OCI-LY1 (cell line): ENCODE measurements around the gene ELOVL2.

Experiments used
- H2AFZ ChIP-seq: fragments of 200-600 bp; sonication (generic), shearing (Covaris generic); 2 replicates; pipeline ENCODE4 v1.6.0; 2014; ENCODE audit warnings: antibody characterized with exemption, mild to moderate bottlenecking, low read length
- H3F3A ChIP-seq: fragments of 200-600 bp; sonication (generic), shearing (Covaris generic); 2 replicates; pipeline ENCODE4 v1.6.0; 2014; ENCODE audit warnings: mild to moderate bottlenecking, antibody characterized with exemption, low read length, moderate library complexity; ENCODE audit not compliant: insufficient read depth
- H3K27ac ChIP-seq: fragments of 200-600 bp; sonication (generic); 2 replicates; pipeline ENCODE4 v1.5.1; 2014; ENCODE audit warnings: low read length, mixed run types, mild to moderate bottlenecking, low read depth; ENCODE audit not compliant: poor library complexity, severe bottlenecking
- H3K27me3 ChIP-seq: fragments of 200-600 bp; sonication (generic); 2 replicates; pipeline ENCODE4 v1.6.0; 2014; ENCODE audit warnings: antibody characterized with exemption, mild to moderate bottlenecking, low read length, moderate library complexity; ENCODE audit not compliant: insufficient read depth
- H3K36me3 ChIP-seq: fragments of 200-600 bp; sonication (generic); 2 replicates; pipeline ENCODE4 v1.6.1; 2014; ENCODE audit warnings: mild to moderate bottlenecking, antibody characterized with exemption, low read length, moderate library complexity, mixed read lengths; ENCODE audit not compliant: insufficient read depth
- H3K4me1 ChIP-seq: fragments of 200-600 bp; sonication (generic); 2 replicates; pipeline ENCODE4 v1.5.1; 2014; ENCODE audit warnings: mild to moderate bottlenecking, low read length, moderate library complexity; ENCODE audit not compliant: insufficient read depth, severe bottlenecking
- H3K4me2 ChIP-seq: fragments of 200-600 bp; sonication (generic), shearing (Covaris generic); 2 replicates; pipeline ENCODE4 v1.6.1; 2014; ENCODE audit warnings: low read length
- H3K4me3 ChIP-seq: fragments of 200-600 bp; sonication (generic); 2 replicates; pipeline ENCODE4 v1.5.1; 2014; ENCODE audit warnings: low read length, low read depth, mild to moderate bottlenecking, mixed read lengths; ENCODE audit not compliant: poor library complexity, severe bottlenecking
- H3K79me2 ChIP-seq: fragments of 200-600 bp; shearing (Covaris generic); 2 replicates; pipeline ENCODE4 v1.6.1; 2016; ENCODE audit warnings: mixed run types, low read length, mixed read lengths; ENCODE audit not compliant: insufficient read depth
- H3K9ac ChIP-seq: fragments of 200-600 bp; sonication (generic), shearing (Covaris generic); 2 replicates; pipeline ENCODE4 v1.6.1; 2014; ENCODE audit warnings: mild to moderate bottlenecking, low read length, mixed read lengths
- H3K9me2 ChIP-seq: fragments of 200-600 bp; sonication (generic), shearing (Covaris generic); 2 replicates; pipeline ENCODE4 v1.6.1; 2014; ENCODE audit warnings: low read depth, mild to moderate bottlenecking, low read length, mixed read lengths
- H3K9me3 ChIP-seq: fragments of 200-600 bp; shearing (Covaris generic); 2 replicates; pipeline ENCODE4 v1.6.1; 2014; ENCODE audit warnings: low read length, mixed read lengths
- H4K20me1 ChIP-seq: fragments of 200-600 bp; sonication (generic), shearing (Covaris generic); 2 replicates; pipeline ENCODE4 v1.6.0; 2016; ENCODE audit warnings: mild to moderate bottlenecking, low read length; ENCODE audit not compliant: insufficient read depth
- EZH2 ChIP-seq: fragments of 200-600 bp; sonication (generic), shearing (Covaris generic); IDR thresholded peaks from 2 replicates; pipeline ENCODE4 v1.8.0; 2017; ENCODE audit warnings: borderline replicate concordance, mixed run types, mild to moderate bottlenecking, antibody characterized with exemption, low read length, moderate library complexity, mixed read lengths
- TF ChIP-seq, protein P1 (sequence below): fragments of 200-600 bp; sonication (generic), shearing (Covaris generic); IDR thresholded peaks from 2 replicates; pipeline ENCODE4 v1.5.1; 2017; ENCODE audit warnings: mild to moderate bottlenecking, antibody characterized with exemption, low read length, moderate library complexity, mixed read lengths

ELOVL2 gene

DNA sequence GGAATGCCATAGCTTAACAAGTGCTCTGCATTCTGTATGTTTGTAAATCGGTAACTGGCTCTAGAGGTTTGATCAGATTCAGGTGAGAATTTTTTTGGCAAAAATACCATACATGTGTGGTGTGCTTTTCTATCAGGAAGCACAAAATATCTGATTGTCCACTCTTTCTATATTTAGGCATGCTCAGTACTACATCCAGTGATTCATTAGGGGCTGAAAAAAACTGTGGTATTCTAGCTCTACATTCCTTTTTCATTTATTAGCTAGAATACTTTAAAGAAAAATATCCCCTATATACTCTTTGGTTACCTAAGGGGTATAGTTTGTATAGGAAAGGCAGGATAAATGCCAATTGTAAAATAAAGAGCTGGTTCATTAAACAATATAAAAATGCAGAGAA, 10.6 kb upstream of the ELOVL2 start:
- no peaks in the 10 kb centered on the region for H4K20me1 ChIP-seq
- no peaks in the 10 kb centered on the region for H3K79me2 ChIP-seq
- H3K4me2 ChIP-seq, result no peak overlapping the region
- no peak overlapping the region for H3K9ac ChIP-seq
- H3K9me3 ChIP-seq, result no peaks in the 10 kb centered on the region
- H3K9me2 ChIP-seq, result no peaks in the 10 kb centered on the region
- H2AFZ ChIP-seq, result no peak overlapping the region
- no peak overlapping the region for H3K4me3 ChIP-seq
- H3F3A ChIP-seq, result no peaks in the 10 kb centered on the region
- no peaks in the 10 kb centered on the region for H3K4me1 ChIP-seq
- no peaks in the 10 kb centered on the region for H3K36me3 ChIP-seq
- no peak for TF ChIP-seq EZH2
- TF ChIP-seq, protein P1, sequence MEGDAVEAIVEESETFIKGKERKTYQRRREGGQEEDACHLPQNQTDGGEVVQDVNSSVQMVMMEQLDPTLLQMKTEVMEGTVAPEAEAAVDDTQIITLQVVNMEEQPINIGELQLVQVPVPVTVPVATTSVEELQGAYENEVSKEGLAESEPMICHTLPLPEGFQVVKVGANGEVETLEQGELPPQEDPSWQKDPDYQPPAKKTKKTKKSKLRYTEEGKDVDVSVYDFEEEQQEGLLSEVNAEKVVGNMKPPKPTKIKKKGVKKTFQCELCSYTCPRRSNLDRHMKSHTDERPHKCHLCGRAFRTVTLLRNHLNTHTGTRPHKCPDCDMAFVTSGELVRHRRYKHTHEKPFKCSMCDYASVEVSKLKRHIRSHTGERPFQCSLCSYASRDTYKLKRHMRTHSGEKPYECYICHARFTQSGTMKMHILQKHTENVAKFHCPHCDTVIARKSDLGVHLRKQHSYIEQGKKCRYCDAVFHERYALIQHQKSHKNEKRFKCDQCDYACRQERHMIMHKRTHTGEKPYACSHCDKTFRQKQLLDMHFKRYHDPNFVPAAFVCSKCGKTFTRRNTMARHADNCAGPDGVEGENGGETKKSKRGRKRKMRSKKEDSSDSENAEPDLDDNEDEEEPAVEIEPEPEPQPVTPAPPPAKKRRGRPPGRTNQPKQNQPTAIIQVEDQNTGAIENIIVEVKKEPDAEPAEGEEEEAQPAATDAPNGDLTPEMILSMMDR, result no peak
- H3K27ac ChIP-seq, result no peak overlapping the region
- no peaks in the 10 kb centered on the region for H3K27me3 ChIP-seq

DNA sequence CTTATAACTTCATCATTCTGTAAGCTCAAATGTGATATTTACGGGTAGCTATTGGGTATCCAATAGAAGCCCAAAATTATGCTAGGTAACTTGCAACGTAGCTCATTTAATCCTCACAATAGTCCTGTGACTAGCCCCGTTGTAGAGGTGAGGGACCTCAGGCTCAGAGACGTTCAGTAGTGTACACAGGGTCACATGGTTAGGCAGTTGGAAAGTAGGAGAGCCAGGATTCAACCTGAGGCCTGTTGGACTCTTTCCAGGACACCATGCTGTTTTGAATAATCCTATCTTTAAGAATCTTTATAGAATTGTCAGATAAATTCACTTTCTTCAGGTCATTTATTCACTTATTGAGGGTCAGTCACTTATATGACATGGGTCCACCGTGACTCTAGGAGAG, 9.2 kb upstream of the ELOVL2 start:
- no peaks in the 10 kb centered on the region for H4K20me1 ChIP-seq
- no peak overlapping the region for H3K9ac ChIP-seq
- H3K27me3 ChIP-seq, result no peaks in the 10 kb centered on the region
- no peaks in the 10 kb centered on the region for H3K4me1 ChIP-seq
- no peaks in the 10 kb centered on the region for H3K36me3 ChIP-seq
- H3K27ac ChIP-seq, result no peak overlapping the region
- no peaks in the 10 kb centered on the region for H3K79me2 ChIP-seq
- H3F3A ChIP-seq, result no peaks in the 10 kb centered on the region
- H3K4me2 ChIP-seq, result no peak overlapping the region
- H3K9me3 ChIP-seq, result no peaks in the 10 kb centered on the region
- TF ChIP-seq EZH2, result no peak
- TF ChIP-seq, protein P1, result no peak
- H3K9me2 ChIP-seq, result no peaks in the 10 kb centered on the region
- H2AFZ ChIP-seq, result no peak overlapping the region
- H3K4me3 ChIP-seq, result no peak overlapping the region

DNA sequence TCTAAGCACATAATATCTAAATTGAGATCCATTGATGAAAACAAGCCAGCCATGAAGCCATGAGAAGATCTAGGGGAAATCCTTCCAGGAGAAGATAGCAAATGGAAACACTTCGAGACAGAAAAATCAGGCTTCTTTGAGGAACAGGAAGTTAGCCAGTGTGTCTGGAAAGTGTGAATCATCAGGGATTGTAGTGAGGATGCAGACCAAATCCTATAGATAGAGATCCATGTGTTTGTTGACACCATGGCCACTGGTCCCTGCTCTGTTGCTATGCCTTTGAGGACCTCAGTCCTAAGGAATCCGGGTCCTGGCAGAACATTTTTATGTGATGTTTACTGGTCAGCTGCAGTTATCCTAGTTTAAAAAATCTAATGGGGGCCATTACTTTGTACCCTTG, 6.6 kb upstream of the ELOVL2 start:
- Histone ChIP-seq H3K9me2 (no peaks in the 10 kb centered on the region), H3K79me2 (no peaks in the 10 kb centered on the region), H3K9me3 (no peaks in the 10 kb centered on the region), H3K36me3 (no peaks in the 10 kb centered on the region), H3K9ac (no peak overlapping the region), H4K20me1 (no peaks in the 10 kb centered on the region), H3K4me2 (no peak overlapping the region), H3F3A (no peaks in the 10 kb centered on the region), H3K27me3 (no peaks in the 10 kb centered on the region), H3K4me3 (no peak overlapping the region), H3K4me1 (no peaks in the 10 kb centered on the region), H3K27ac (no peak overlapping the region), H2AFZ (no peak overlapping the region)
- no peak for TF ChIP-seq EZH2
- TF ChIP-seq, protein P1, result no peak
